OCI-LY1 (cell line): ENCODE data around the gene EPHB2.

ENCODE experiments used
- H2AFZ ChIP-seq: fragments of 200-600 bp; sonication (generic), shearing (Covaris generic); 2 replicates; pipeline ENCODE4 v1.6.0; 2014; ENCODE audit warnings: antibody characterized with exemption, mild to moderate bottlenecking, low read length
- H3F3A ChIP-seq: fragments of 200-600 bp; sonication (generic), shearing (Covaris generic); 2 replicates; pipeline ENCODE4 v1.6.0; 2014; ENCODE audit warnings: mild to moderate bottlenecking, antibody characterized with exemption, low read length, moderate library complexity; ENCODE audit not compliant: insufficient read depth
- H3K27ac ChIP-seq: fragments of 200-600 bp; sonication (generic); 2 replicates; pipeline ENCODE4 v1.5.1; 2014; ENCODE audit warnings: low read length, mixed run types, mild to moderate bottlenecking, low read depth; ENCODE audit not compliant: poor library complexity, severe bottlenecking
- H3K27me3 ChIP-seq: fragments of 200-600 bp; sonication (generic); 2 replicates; pipeline ENCODE4 v1.6.0; 2014; ENCODE audit warnings: antibody characterized with exemption, mild to moderate bottlenecking, low read length, moderate library complexity; ENCODE audit not compliant: insufficient read depth
- H3K36me3 ChIP-seq: fragments of 200-600 bp; sonication (generic); 2 replicates; pipeline ENCODE4 v1.6.1; 2014; ENCODE audit warnings: mild to moderate bottlenecking, antibody characterized with exemption, low read length, moderate library complexity, mixed read lengths; ENCODE audit not compliant: insufficient read depth
- H3K4me1 ChIP-seq: fragments of 200-600 bp; sonication (generic); 2 replicates; pipeline ENCODE4 v1.5.1; 2014; ENCODE audit warnings: mild to moderate bottlenecking, low read length, moderate library complexity; ENCODE audit not compliant: insufficient read depth, severe bottlenecking
- H3K4me2 ChIP-seq: fragments of 200-600 bp; sonication (generic), shearing (Covaris generic); 2 replicates; pipeline ENCODE4 v1.6.1; 2014; ENCODE audit warnings: low read length
- H3K4me3 ChIP-seq: fragments of 200-600 bp; sonication (generic); 2 replicates; pipeline ENCODE4 v1.5.1; 2014; ENCODE audit warnings: low read length, low read depth, mild to moderate bottlenecking, mixed read lengths; ENCODE audit not compliant: poor library complexity, severe bottlenecking
- H3K79me2 ChIP-seq: fragments of 200-600 bp; shearing (Covaris generic); 2 replicates; pipeline ENCODE4 v1.6.1; 2016; ENCODE audit warnings: mixed run types, low read length, mixed read lengths; ENCODE audit not compliant: insufficient read depth
- H3K9ac ChIP-seq: fragments of 200-600 bp; sonication (generic), shearing (Covaris generic); 2 replicates; pipeline ENCODE4 v1.6.1; 2014; ENCODE audit warnings: mild to moderate bottlenecking, low read length, mixed read lengths
- H3K9me2 ChIP-seq: fragments of 200-600 bp; sonication (generic), shearing (Covaris generic); 2 replicates; pipeline ENCODE4 v1.6.1; 2014; ENCODE audit warnings: low read depth, mild to moderate bottlenecking, low read length, mixed read lengths
- H3K9me3 ChIP-seq: fragments of 200-600 bp; shearing (Covaris generic); 2 replicates; pipeline ENCODE4 v1.6.1; 2014; ENCODE audit warnings: low read length, mixed read lengths
- H4K20me1 ChIP-seq: fragments of 200-600 bp; sonication (generic), shearing (Covaris generic); 2 replicates; pipeline ENCODE4 v1.6.0; 2016; ENCODE audit warnings: mild to moderate bottlenecking, low read length; ENCODE audit not compliant: insufficient read depth
- CTCF ChIP-seq: fragments of 200-600 bp; sonication (generic), shearing (Covaris generic); IDR thresholded peaks from 2 replicates; pipeline ENCODE4 v1.5.1; 2017; ENCODE audit warnings: mild to moderate bottlenecking, antibody characterized with exemption, low read length, moderate library complexity, mixed read lengths
- EZH2 ChIP-seq: fragments of 200-600 bp; sonication (generic), shearing (Covaris generic); IDR thresholded peaks from 2 replicates; pipeline ENCODE4 v1.8.0; 2017; ENCODE audit warnings: borderline replicate concordance, mixed run types, mild to moderate bottlenecking, antibody characterized with exemption, low read length, moderate library complexity, mixed read lengths

EPHB2 gene

GRCh38 chr1:22829309-22829989, 118.8 kb downstream of the EPHB2 start:
- Histone ChIP-seq H3K27me3 (no peaks in the 10 kb centered on the region), H3K79me2 (no peaks in the 10 kb centered on the region), H3K9me3 (no peaks in the 10 kb centered on the region), H3K36me3 (no peaks in the 10 kb centered on the region), H4K20me1 (no peaks in the 10 kb centered on the region), H3K4me3 (no peak overlapping the region), H3K4me1 (no peaks in the 10 kb centered on the region), H3K9ac (no peak overlapping the region), H3K27ac (no peak overlapping the region), H3F3A (no peaks in the 10 kb centered on the region), H2AFZ (no peak overlapping the region), H3K9me2 (no peaks in the 10 kb centered on the region), H3K4me2 (no peak overlapping the region)
- TF ChIP-seq EZH2, result no peak
- no peak for TF ChIP-seq CTCF

- Histone ChIP-seq H4K20me1 (no peaks in the 10 kb centered on the region), H2AFZ (no peak overlapping the region), H3K4me1 (no peaks in the 10 kb centered on the region), H3F3A (no peaks in the 10 kb centered on the region), H3K4me2 (no peak overlapping the region), H3K36me3 (no peaks in the 10 kb centered on the region), H3K79me2 (no peaks in the 10 kb centered on the region), H3K9me2 (no peaks in the 10 kb centered on the region), H3K9me3 (no peaks in the 10 kb centered on the region), H3K27me3 (no peaks in the 10 kb centered on the region), H3K9ac (no peak overlapping the region), H3K27ac (no peak overlapping the region), H3K4me3 (no peak overlapping the region)
- no peak for TF ChIP-seq CTCF
- no peak for TF ChIP-seq EZH2
Observed at GRCh38 chr1:22830041-22830566, 119.5 kb downstream of the EPHB2 start.

- Histone ChIP-seq H3K4me2 (no peak overlapping the region), H3K36me3 (no peaks in the 10 kb centered on the region), H3K4me3 (no peak overlapping the region), H3K9me3 (no peaks in the 10 kb centered on the region), H3K27ac (no peak overlapping the region), H3K4me1 (no peaks in the 10 kb centered on the region), H4K20me1 (no peaks in the 10 kb centered on the region), H3K27me3 (no peaks in the 10 kb centered on the region), H3K9ac (no peak overlapping the region), H3K9me2 (no peaks in the 10 kb centered on the region), H3K79me2 (no peaks in the 10 kb centered on the region), H2AFZ (no peak overlapping the region), H3F3A (no peaks in the 10 kb centered on the region)
- TF ChIP-seq EZH2, result no peak
- TF ChIP-seq CTCF, result no peak
Observed at GRCh38 chr1:22830757-22831340, 120.2 kb downstream of the EPHB2 start.
